Measurements from ENCODE around the gene GPRC5C.
A peak's percentile ranks its signal among the peaks of the same experiment; 100 is the strongest.

The GPRC5C gene

DNA sequence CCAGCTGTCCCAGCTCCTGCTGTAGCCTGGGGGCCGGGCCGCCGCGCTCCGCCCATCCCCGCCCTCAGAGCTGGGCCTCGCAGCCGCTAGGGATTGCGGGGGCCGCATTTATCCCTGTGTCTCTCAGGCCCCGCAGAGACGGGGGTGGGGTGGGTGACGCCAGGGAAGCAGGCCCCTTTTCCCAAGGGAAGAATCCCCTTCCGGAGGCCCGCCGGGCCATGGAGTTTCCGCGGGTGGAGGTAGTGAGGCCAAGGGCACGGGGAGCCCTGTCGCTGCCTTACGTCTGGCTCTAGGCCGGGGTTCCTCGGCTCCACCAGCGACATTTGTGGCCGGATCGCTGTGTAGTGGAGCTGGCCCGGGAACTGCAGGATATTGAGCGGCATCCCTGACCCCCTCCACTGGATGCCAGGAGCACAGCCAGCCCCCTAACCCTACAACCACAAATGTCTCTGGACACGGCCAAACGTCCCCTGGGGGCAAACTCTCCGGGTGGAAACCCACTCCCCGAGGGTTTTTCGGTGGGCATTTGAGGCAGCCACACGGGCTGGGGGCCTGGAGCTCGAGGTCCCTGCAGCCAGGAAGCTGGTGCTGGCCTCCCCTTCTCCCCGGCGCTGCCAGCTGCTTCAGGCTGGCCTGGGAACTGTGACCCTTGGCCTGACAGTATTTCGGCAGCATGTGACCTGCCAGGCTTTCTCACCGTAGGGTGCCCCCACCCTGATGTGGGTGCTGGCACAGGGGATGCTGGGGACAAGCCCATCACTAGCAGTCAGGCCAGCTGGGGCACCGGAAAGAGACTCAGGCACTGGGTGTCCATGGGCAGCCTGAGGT, 22.5 kb downstream of the GPRC5C start:
- TF ChIP-seq, protein P1, sequence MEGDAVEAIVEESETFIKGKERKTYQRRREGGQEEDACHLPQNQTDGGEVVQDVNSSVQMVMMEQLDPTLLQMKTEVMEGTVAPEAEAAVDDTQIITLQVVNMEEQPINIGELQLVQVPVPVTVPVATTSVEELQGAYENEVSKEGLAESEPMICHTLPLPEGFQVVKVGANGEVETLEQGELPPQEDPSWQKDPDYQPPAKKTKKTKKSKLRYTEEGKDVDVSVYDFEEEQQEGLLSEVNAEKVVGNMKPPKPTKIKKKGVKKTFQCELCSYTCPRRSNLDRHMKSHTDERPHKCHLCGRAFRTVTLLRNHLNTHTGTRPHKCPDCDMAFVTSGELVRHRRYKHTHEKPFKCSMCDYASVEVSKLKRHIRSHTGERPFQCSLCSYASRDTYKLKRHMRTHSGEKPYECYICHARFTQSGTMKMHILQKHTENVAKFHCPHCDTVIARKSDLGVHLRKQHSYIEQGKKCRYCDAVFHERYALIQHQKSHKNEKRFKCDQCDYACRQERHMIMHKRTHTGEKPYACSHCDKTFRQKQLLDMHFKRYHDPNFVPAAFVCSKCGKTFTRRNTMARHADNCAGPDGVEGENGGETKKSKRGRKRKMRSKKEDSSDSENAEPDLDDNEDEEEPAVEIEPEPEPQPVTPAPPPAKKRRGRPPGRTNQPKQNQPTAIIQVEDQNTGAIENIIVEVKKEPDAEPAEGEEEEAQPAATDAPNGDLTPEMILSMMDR (IDR thresholded peaks at IDR 0.05; ENCODE audit: borderline replicate concordance, control extremely low read depth, extremely low read depth, insufficient read depth, missing control alignments) = no peak
- DNase-seq (ENCODE audit: low spot score) = peak; percentile 59
- in situ Hi-C loops (cut with MboI; ENCODE audit: low sequenced_read_pairs, unreplicated experiment) = no loop called here

DNA sequence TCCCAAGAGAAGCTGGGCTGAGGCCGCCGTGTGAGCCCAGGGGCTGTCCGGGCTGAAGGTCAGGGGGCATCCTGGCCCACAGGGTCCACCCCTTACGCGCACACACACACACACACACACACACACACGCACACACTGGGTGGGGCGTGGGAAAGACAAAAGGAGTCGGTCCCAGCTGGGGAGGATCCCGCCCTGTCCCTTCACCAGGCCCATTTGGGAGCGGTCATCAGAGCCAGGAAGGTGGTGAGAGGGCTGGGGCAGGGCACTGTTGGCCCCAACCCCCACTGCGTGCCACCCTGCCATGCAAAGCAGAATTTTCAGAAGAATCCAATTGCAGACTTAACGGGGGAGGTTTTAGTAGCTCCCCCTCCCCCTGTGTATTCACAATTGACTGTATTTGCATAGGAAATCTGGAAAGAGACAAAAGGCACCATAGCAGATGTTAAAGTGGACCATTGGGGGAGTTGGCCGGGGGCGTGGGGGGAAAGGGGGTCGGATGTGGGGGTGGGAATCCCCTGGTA, 23.2 kb downstream of the GPRC5C start:
- in situ Hi-C loops (cut with MboI; ENCODE audit: low sequenced_read_pairs, unreplicated experiment) = no loop called here
- no peak for DNase-seq (ENCODE audit: low spot score)
- TF ChIP-seq, protein P1 (IDR thresholded peaks at IDR 0.05; ENCODE audit: borderline replicate concordance, control extremely low read depth, extremely low read depth, insufficient read depth, missing control alignments) = no peak

DNA sequence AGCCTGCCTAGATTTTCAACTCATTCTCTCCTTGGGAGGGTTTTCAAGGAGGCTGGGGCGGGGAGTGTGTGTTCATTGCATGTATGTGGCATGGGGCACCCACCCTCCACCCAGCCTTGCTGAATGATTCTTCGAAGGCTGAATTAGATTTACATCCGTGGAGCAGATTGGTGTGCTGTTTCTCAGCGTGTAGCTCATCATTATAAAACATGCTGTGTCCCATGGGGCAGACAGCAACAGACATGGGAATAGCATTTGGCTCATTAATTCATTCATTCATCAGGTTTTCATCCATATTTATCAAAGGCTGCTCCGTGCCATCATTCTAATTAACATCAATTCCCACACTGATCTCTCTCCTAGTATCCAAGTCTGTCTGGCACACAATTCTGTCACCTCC, 23.9 kb downstream of the GPRC5C start:
- DNase-seq (ENCODE audit: low spot score) = no peak
- in situ Hi-C loops (cut with MboI; ENCODE audit: low sequenced_read_pairs, unreplicated experiment) = no loop called here
- TF ChIP-seq, protein P1 (IDR thresholded peaks at IDR 0.05; ENCODE audit: borderline replicate concordance, control extremely low read depth, extremely low read depth, insufficient read depth, missing control alignments) = no peak

DNA sequence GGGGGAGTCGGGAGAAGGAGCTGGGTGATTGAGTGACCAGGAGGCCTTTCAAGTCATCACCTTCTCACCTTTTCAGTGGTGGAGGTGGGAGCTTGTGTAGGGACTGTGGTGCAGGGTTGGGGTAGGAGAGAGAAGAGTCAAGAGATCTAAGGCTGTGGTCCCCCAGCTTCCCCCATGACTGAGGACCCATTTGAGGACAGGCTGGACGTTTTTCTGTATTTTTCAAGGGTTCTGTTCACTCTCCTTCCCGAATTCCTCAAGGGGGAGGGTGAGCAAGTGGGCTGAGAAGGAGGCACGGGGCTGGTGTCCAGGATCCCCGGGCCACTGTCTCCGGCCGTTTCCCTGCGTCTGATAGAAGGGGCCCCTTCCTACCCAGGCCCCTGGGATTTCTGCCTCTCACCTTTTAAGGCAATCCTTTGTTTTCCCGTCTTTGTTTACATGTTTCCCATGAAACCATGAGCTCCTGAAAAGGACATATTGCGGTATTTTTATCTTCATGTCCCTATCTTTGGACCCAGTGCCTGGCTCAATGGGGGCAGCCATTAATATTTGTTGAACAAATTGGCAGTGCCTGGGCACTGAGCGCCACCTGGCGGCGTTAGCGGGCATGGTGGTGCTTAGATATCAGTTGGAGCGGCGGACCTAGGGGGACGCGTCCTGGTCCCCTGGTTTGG, 25.4 kb downstream of the GPRC5C start:
- TF ChIP-seq, protein P1 (IDR thresholded peaks at IDR 0.05; ENCODE audit: borderline replicate concordance, control extremely low read depth, extremely low read depth, insufficient read depth, missing control alignments) = peak; percentile 91
- DNase-seq (ENCODE audit: low spot score) = peak; percentile 81
- in situ Hi-C loops (cut with MboI; ENCODE audit: low sequenced_read_pairs, unreplicated experiment) = no loop called here

DNA sequence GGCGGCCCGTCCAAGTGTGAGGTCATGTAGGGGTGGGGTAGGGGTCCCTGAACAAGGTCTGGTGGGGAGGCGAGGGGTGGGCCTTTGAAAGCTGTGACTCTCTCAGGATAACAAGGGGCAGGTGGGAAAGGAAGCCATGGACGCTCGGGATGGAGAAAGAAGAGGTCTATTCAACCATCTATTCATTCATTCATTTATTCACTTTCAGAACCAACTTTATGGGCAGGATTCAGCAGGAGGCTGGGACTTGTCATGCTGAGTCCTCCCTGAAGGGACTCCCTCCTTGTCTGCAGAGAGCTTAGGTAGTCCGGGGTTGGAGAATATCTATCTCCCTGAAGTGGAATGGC, 25.9 kb downstream of the GPRC5C start:
- TF ChIP-seq, protein P1 (IDR thresholded peaks at IDR 0.05; ENCODE audit: borderline replicate concordance, control extremely low read depth, extremely low read depth, insufficient read depth, missing control alignments) = no peak
- DNase-seq (ENCODE audit: low spot score) = no peak
- in situ Hi-C loops (cut with MboI; ENCODE audit: low sequenced_read_pairs, unreplicated experiment) = no loop called here

DNA sequence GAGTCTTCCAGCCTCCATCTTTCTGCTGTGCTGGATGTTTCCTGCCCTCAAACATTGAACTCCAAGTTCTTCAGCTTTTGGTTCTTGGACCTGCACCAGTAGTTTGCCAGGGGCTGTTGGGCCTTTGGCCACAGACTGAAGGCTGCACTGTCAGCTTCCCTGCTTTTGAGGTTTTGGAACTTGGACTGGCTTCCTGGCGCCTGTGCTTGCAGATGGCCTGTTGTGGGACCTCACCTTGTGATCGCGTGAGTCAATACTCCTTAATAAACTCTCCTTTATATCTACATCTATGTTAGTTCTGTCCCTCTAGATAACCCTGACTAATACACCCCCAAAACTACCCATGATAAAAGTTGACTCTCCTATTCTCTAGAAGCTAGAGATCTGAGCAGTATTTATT, 26.9 kb downstream of the GPRC5C start:
- TF ChIP-seq, protein P1 (IDR thresholded peaks at IDR 0.05; ENCODE audit: borderline replicate concordance, control extremely low read depth, extremely low read depth, insufficient read depth, missing control alignments) = no peak
- in situ Hi-C loops (cut with MboI; ENCODE audit: low sequenced_read_pairs, unreplicated experiment) = no loop called here
- no peak for DNase-seq (ENCODE audit: low spot score)

Data from GM13976 (cell line).